GM12874 (cell line): ENCODE results near the gene NDST1.

Experiments used
- CTCF ChIP-seq: IDR thresholded peaks from 2 replicates; pipeline ENCODE4 v1.5.1; 2011; ENCODE audit warnings: low read depth, mild to moderate bottlenecking, control low read depth, low read length, moderate library complexity; ENCODE audit not compliant: insufficient read depth

Gene NDST1

GRCh38 chr5:150598006-150598405 is 90.1 kb downstream of the NDST1 start:
- no peak for TF ChIP-seq CTCF

- no peak for TF ChIP-seq CTCF
These were observed 90.9 kb downstream of the NDST1 start for GRCh38 chr5:150598821-150599273.

GRCh38 chr5:150599281-150599680 is 91.3 kb downstream of the NDST1 start:
- TF ChIP-seq CTCF: no peak

GRCh38 chr5:150599917-150600511 is 92.1 kb downstream of the NDST1 start:
- no peak for TF ChIP-seq CTCF

- no peak for TF ChIP-seq CTCF
These were observed 92.9 kb downstream of the NDST1 start for GRCh38 chr5:150600616-150601490.

- no peak for TF ChIP-seq CTCF
These were observed 93.8 kb downstream of the NDST1 start for GRCh38 chr5:150601491-150602345.

- TF ChIP-seq CTCF: no peak
These were observed 95.1 kb downstream of the NDST1 start for GRCh38 chr5:150603052-150603451.
